Spleen (tissue), 11 donors: ENCODE results near the gene SFXN3. TPM values are rescaled to one million over a fixed set of nuclear protein-coding genes. Genes with fewer than 3 reads are reported as not detected.

Source experiments
- DNase-seq: peaks from one replicate; pipeline ENCODE4 v3.0.0-alpha.2; 2020
- H3K27ac ChIP-seq, 8 donors: fragments of 200-600 bp; sonication (generic) in 7 of 8; 1 replicate in 4 of 8; 2 replicates in 4 of 8; pipeline versions ENCODE4 v1.5.0 to v1.8.0; 2016 to 2021; ENCODE audit warnings: inconsistent platforms in 4 of 8, mild to moderate bottlenecking in 4 of 8, moderate library complexity in 1 of 8
- H3K27me3 ChIP-seq, 7 donors: fragments of 200-600 bp; sonication (generic) in 6 of 7; replicated peaks in 1 of 7; 1 replicate in 4 of 7; 2 replicates in 3 of 7; pipeline versions ENCODE4 v1.5.0 to v1.8.0; 2016 to 2021; ENCODE audit warnings: inconsistent platforms in 3 of 7, mild to moderate bottlenecking in 1 of 7
- H3K36me3 ChIP-seq, 6 donors: fragments of 200-600 bp; sonication (generic) in 5 of 6; 1 replicate in 4 of 6; 2 replicates in 2 of 6; pipeline versions ENCODE4 v1.5.0 to v1.8.0; 2016 to 2021; ENCODE audit warnings: inconsistent platforms in 2 of 6
- H3K4me1 ChIP-seq, 6 donors: fragments of 200-600 bp; sonication (generic) in 5 of 6; 1 replicate in 3 of 6; 2 replicates in 3 of 6; pipeline versions ENCODE4 v1.5.0 to v1.8.0; 2016 to 2021; ENCODE audit warnings: inconsistent platforms in 3 of 6
- H3K4me3 ChIP-seq, 8 donors: fragments of 200-600 bp; sonication (generic) in 7 of 8; 1 replicate in 4 of 8; 2 replicates in 4 of 8; pipeline versions ENCODE4 v1.5.0 to v1.8.0; 2016 to 2021; ENCODE audit warnings: inconsistent platforms in 4 of 8, mild to moderate bottlenecking in 4 of 8, moderate library complexity in 2 of 8
- H3K9me3 ChIP-seq, 8 donors: fragments of 200-600 bp; sonication (generic) in 7 of 8; 1 replicate in 4 of 8; 2 replicates in 4 of 8; pipeline versions ENCODE4 v1.5.0 to v1.8.0; 2016 to 2021; ENCODE audit warnings: inconsistent platforms in 4 of 8
- CTCF ChIP-seq, 11 experiments: fragments of 200-600 bp in 7 of 11; fragments of 450-650 bp in 4 of 11; sonication (generic) in 4 of 11; IDR thresholded peaks in 8 of 11; conservative IDR thresholded peaks in 3 of 11; 1 replicate in 7 of 11; 2 replicates in 4 of 11; pipeline versions ENCODE4 v1.4.0 to v1.8.0; 2016 to 2021; ENCODE audit warnings: antibody characterized with exemption in 11 of 11, inconsistent platforms in 4 of 11, mild to moderate bottlenecking in 1 of 11
- POLR2A ChIP-seq, 3 donors: fragments of 450-650 bp; IDR thresholded peaks; one replicate each; pipeline ENCODE4 v1.5.1; 2017; ENCODE audit warnings: antibody characterized with exemption in 3 of 3, mild to moderate bottlenecking in 1 of 3
- POLR2AphosphoS5 ChIP-seq, 3 donors: sonication (generic); formaldehyde crosslinking; IDR thresholded peaks; one replicate each; pipeline ENCODE4 v1.5.1; 2017; ENCODE audit warnings: antibody characterized with exemption in 3 of 3
- WGBS, 5 donors: extraction: QIAGEN DNeasy Blood & Tissue Kit in 3 of 5; methylation state at CpG; one replicate each; pipeline versions ENCODE4 v1.1.5 to v1.1.7; 2013 to 2018; 5-methylcytosine and 5-hydroxymethylcytosine counted together
- intact Hi-C: fragments of 100-400 bp; cut with DNase I; formaldehyde crosslinking; loops from one replicate; pipeline ENCODE4 v1.15.0; 2023; ENCODE audit warnings: low total_unique reads
- polyA plus RNA-seq, 3 donors: library from polyadenylated mRNA; stranded (reverse); fragments of 200-250 nt; gene quantifications; one replicate each; pipeline ENCODE4 v1.2.1, GENCODE V29; 2013
- total RNA-seq, 7 donors: library from RNA; depleted of rRNA in 3 of 7; stranded (reverse); fragments of >200 nt in 3 of 7; fragmentation: NEBNext Ultra II Directional in 4 of 7; extraction: Animal tissue kit (Norgen Biotek cat#: 25700) in 4 of 7; gene quantifications; one replicate each; pipeline versions ENCODE4 v1.1.0 to v1.2.1, GENCODE V29; 2016 to 2021
- donor health status: healthy with polysubstance abuse.
- donor health status: DM: no; HTN: no; CAD: no; lungs with moderate emphysema.
- donor health status: DM: no; HTN: no; CAD: no.
- donor health status: Bipolar disorder and iron deficiency.
- donor health status: healthy.
- donor health status: DM: no; HTN: no; CAD: no.
- donor health status: DM: yes; HTN: yes; CAD: no.

Gene SFXN3
- total and polyA plus RNA-seq, 10 donors = 7.9 to 70.0 (median 38.5) TPM

- intact Hi-C loops = no loop called here
- H3K36me3 ChIP-seq = no peaks in the 10 kb centered on the region
- H3K27ac ChIP-seq = no peak overlapping the region
- DNase-seq = no peak
- H3K4me3 ChIP-seq = no peak overlapping the region
- TF ChIP-seq POLR2AphosphoS5 (IDR thresholded peaks at IDR 0.05) (no peak), POLR2A (IDR thresholded peaks at IDR 0.05) (no peak), CTCF (IDR thresholded peaks at IDR 0.05 in 8 of 11, conservative IDR thresholded peaks at IDR 0.05 in 3 of 11) (no peak)
- peaks cover 3 to 23% (median 19%) of the 10 kb centered on the region in 6 donors for H3K4me1 ChIP-seq
- 91 to 97% (median 95%) methylated on average over 4 of the region's 4 CpGs for WGBS, 5 donors
- peaks cover 0 to 8% (median 0%) of the 10 kb centered on the region in 7 donors for H3K27me3 ChIP-seq
- no peaks in the 10 kb centered on the region for H3K9me3 ChIP-seq
These were observed 25.5 kb downstream of the SFXN3 start for GRCh38 chr10:101056365-101057151.

- intact Hi-C loops = no loop called here
- Histone ChIP-seq H3K36me3 (no peaks in the 10 kb centered on the region), H3K4me3 (peak overlapping the region; percentile 47 to 87 (median 70)), H3K4me1 (peaks cover 21 to 61% (median 49%) of the 10 kb centered on the region in 6 donors), H3K9me3 (no peaks in the 10 kb centered on the region), H3K27ac (peak overlapping the region; percentile 89 to 99 (median 98)), H3K27me3 (peaks cover 0 to 42% (median 16%) of the 10 kb centered on the region in 7 donors)
- peak; percentile 94 for DNase-seq
- peak in 1 of 3 donors; percentile 35 for TF ChIP-seq POLR2AphosphoS5 (IDR thresholded peaks at IDR 0.05)
- TF ChIP-seq CTCF (IDR thresholded peaks at IDR 0.05 in 8 of 11, conservative IDR thresholded peaks at IDR 0.05 in 3 of 11) = peak; percentile 69 to 91 (median 83)
- no peak for TF ChIP-seq POLR2A (IDR thresholded peaks at IDR 0.05)
- 0% methylated on average over 36 to 37 of the region's 37 CpGs for WGBS, 5 donors
These were observed 29.3 kb downstream of the SFXN3 start for GRCh38 chr10:101060036-101060950.

- Histone ChIP-seq H3K27me3 (peaks cover 0 to 50% (median 17%) of the 10 kb centered on the region in 7 donors), H3K9me3 (no peaks in the 10 kb centered on the region), H3K36me3 (no peaks in the 10 kb centered on the region), H3K4me1 (peaks cover 26 to 69% (median 57%) of the 10 kb centered on the region in 6 donors), H3K4me3 (peak overlapping the region; percentile 47 to 87 (median 70)), H3K27ac (peak overlapping the region; percentile 89 to 99 (median 98))
- 0 to 3% (median 1%) methylated on average over 6 to 67 of the region's 67 CpGs for WGBS, 5 donors
- TF ChIP-seq POLR2A (IDR thresholded peaks at IDR 0.05) = peak in 2 of 3 donors; percentile 42 to 45
- TF ChIP-seq POLR2AphosphoS5 (IDR thresholded peaks at IDR 0.05) = peak; percentile 71 to 90 (median 85)
- peak in 3 of 11 experiments; percentile 3 to 29 (median 17) for TF ChIP-seq CTCF (IDR thresholded peaks at IDR 0.05 in 8 of 11, conservative IDR thresholded peaks at IDR 0.05 in 3 of 11)
- intact Hi-C loops = no loop called here
- DNase-seq = peak; percentile 97
These were observed 30.1 kb downstream of the SFXN3 start for GRCh38 chr10:101060951-101061623.
